G401.6 (cell line): Measurements from ENCODE around the gene SPC24.
"Not testable (repeated sequence)": the region's sequence is repeated elsewhere in the genome, so short reads cannot be mapped to it uniquely, and the experiment has no call there.

ENCODE experiments used
- FAIRE-seq: peaks from 2 replicates; lab custom pipeline; 2012; peaks lifted over from hg19 to GRCh38; lab: Jason Lieb, UNC

Gene SPC24

DNA sequence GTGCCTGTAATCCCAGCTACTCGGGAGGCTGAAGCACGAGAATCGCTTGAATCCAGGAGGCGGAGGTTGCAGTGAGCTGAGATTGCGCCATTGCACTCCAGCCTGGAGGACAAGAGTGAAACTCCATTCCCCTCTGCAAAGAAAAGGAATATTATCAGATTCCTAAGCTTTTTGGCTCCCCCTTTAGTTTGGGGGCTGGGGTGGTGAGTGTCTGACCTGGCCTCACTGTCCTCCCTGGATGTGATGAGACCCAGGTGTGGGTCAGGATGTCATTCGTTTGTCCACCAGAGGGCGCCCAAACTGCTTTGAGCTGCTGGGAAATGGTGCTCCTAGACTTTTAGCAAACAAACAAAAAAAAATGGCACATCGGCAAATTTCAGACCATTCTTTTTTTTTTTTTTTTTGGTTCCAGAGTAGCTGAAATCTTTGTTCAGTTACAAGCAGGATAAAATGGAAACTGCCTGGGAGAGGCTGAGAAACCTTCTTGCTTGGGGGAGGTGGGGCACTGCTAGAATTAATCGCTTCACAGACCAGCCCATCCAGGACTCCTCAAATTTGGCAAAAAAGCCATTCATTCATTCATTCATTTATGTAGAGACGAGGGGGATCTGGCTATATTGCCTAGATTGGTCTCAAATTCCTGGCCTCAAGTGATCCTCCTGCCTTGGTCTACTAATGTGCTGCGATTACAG is 29.4 kb downstream of the SPC24 start:
- FAIRE-seq = no peak

- FAIRE-seq = not testable (repeated sequence)
These were observed 31.4 kb downstream of the SPC24 start for GRCh38 chr19:11124157-11124556.

- FAIRE-seq = no peak
These were observed 32.5 kb downstream of the SPC24 start for GRCh38 chr19:11123114-11123513.

DNA sequence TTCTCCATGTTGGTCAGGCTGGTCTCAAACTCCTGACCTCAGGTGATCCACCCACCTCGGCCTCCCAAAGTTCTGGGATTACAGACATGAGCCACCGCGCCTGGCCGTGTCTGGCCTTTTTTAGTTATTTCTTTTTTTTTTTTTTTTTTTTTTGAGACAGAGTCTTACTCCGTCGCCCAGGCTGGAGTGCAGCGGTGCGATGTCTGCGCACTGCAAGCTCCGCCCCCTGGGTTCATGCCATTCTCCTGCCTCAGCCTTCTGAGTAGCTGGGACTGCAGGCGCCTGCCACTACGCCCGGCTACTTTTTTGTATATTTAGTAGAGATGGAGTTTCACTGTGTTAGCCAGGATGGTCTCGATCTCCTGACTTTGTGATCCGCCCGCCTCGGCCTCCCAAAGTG is 33.6 kb downstream of the SPC24 start:
- FAIRE-seq = not testable (repeated sequence)

- no peak for FAIRE-seq
These were observed 39.1 kb downstream of the SPC24 start for GRCh38 chr19:11116507-11116906.

- FAIRE-seq = no peak
These were observed 39.6 kb downstream of the SPC24 start for GRCh38 chr19:11115895-11116446.

- no peak for FAIRE-seq
These were observed 40.5 kb downstream of the SPC24 start for GRCh38 chr19:11115042-11115441.

- no peak for FAIRE-seq
These were observed 42.4 kb downstream of the SPC24 start for GRCh38 chr19:11113140-11113708.

DNA sequence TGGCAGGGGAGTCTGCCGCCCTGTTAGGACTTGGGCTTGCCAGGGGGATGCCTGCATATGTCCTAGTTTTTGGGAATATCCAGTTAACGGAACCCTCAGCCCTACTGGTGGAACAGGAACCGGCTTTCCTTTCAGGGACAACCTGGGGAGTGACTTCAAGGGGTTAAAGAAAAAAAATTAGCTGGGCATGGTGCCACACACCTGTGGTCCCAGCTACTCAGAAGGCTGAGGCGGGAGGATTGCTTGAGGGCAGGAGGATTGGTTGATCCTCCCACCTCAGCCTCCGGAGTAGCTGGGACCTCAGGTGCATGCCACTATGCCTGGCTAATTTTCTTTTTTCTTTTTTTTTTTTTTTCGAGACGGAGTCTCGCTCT is 43.8 kb downstream of the SPC24 start:
- FAIRE-seq = no peak

GRCh38 chr19:11111117-11111770 is 44.3 kb downstream of the SPC24 start:
- no peak for FAIRE-seq

DNA sequence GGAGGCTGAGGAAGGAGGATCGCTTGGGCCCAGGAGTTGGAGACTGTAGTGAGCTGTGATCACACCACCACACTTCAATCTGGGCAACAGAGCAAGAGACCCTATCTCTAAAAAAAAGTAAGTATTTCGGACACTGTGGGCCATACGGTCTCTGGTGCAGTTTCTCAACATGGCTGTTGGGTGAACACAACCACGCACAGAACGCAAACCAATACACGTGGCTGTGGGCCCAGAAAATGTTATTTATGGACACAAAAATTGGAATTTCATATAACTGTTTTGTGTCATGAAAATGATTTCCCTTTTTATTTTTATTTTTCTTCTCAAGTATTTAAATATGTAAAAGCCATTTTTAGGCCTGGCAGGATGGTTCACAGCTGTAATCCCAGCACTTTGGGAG is 46.8 kb downstream of the SPC24 start:
- no peak for FAIRE-seq

GRCh38 chr19:11106477-11106876 is 49.1 kb downstream of the SPC24 start:
- no peak for FAIRE-seq

- no peak for FAIRE-seq
These were observed 50.5 kb downstream of the SPC24 start for GRCh38 chr19:11105014-11105636.

DNA sequence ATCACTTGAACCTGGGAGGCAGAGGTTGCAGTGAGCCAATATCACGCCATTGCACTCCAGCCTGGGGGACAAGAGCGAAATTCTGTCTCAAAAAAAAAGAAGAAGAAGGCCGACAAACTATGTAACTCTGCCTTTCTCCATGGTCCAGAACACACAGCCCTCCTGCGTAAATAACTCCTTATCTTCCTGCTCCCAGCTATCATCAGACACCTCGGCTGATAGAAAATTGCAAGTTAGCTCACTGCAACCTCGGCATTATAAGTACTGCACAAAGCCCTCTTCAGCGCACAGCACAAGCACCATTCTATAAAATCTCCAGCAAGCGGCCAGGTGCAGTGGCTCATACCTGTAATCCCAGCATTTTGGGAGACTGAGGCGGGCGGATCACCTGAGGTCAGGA is 51.9 kb downstream of the SPC24 start:
- not testable (repeated sequence) for FAIRE-seq

- FAIRE-seq = no peak
These were observed 52.6 kb downstream of the SPC24 start for GRCh38 chr19:11102944-11103343.

DNA sequence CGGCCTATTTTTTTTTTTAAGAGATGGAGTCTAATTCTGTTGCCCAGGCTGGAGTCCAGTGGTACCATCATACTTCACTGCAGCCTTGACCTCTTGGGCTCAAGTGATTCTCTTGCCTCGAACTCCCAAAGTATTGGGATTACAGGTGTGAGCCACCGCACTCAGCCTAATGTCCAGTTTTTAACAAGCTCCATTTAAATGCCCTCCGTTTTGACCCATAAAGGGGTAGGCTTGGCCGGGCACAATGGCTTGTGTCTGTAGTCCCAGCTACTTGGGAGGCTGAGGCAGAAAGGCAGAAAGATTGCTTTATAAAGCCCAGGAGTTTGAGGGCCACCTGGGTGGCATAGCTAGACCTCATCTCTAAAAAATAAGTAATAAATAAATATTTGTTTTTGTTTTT is 54.5 kb downstream of the SPC24 start:
- FAIRE-seq = no peak

- FAIRE-seq = no peak
These were observed 55.5 kb downstream of the SPC24 start for GRCh38 chr19:11100049-11100448.

- no peak for FAIRE-seq
These were observed 56.7 kb downstream of the SPC24 start for GRCh38 chr19:11098861-11099260.

GRCh38 chr19:11098327-11098726 is 57.3 kb downstream of the SPC24 start:
- no peak for FAIRE-seq

- not testable (repeated sequence) for FAIRE-seq
These were observed 58.2 kb downstream of the SPC24 start for GRCh38 chr19:11097367-11097766.

DNA sequence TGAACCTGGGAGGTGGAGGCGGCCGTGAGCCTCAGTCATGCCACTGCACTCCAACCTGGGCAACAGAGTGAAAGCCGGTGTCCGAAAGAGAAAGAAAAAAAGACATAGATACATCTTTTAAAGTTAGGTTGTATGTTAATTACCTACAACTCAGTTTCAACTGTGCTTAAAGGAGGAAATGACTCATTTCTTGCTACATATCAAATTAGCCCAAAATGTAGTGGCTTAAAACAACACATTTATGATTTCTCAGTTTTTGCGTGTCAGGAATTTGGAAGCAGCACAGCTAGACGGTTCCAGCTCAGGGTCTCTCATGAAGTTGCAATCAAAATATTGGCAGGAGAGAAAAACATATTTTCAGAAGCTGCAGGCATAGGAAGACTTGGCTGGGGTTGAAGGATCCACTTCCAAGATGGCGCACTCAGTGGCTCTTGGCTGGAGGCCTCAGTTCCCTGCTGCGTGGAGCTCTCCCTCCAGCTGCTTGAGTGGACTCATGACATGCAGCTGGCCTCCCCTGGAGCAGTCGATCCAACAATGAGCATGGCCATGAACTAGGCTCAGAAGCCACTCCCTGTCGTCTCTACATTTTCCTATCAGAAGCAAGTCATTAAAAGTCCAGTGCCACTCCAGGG is 59.3 kb downstream of the SPC24 start:
- FAIRE-seq = no peak
